Calu3 (cell line): Measurements from ENCODE around the gene RNF17. TPM values are rescaled to one million over a fixed set of nuclear protein-coding genes. Genes with fewer than 3 reads are reported as not detected.

ENCODE experiments used
- BruUV-seq: library from RNA; stranded (reverse); fragments of 400-500 nt; replicated peaks from 2 replicates; lab custom pipeline; 2021; lab: Mats Ljungman, UMichigan
- CTCF ChIA-PET: fragments of 300-600 bp; sonication (Branson Sonifier 250); formaldehyde crosslinking; loops from one replicate; lab custom pipeline; 2022; ENCODE audit warnings: antibody characterized with exemption; lab: Charles Lee
- DNase-seq: peaks from one replicate; pipeline ENCODE4 v3.0.0; 2022
- H3K27ac Mint-ChIP-seq: one replicate; pipeline ENCODE4 v1.8.0; 2022; ENCODE audit warnings: mixed read lengths; ENCODE audit not compliant: unreplicated experiment
- H3K27me3 Mint-ChIP-seq: one replicate; pipeline ENCODE4 v1.8.0; 2022; ENCODE audit warnings: mixed read lengths; ENCODE audit not compliant: unreplicated experiment
- H3K36me3 Mint-ChIP-seq: one replicate; pipeline ENCODE4 v1.8.0; 2022; ENCODE audit warnings: mild to moderate bottlenecking, moderate library complexity, mixed read lengths; ENCODE audit not compliant: insufficient read depth, unreplicated experiment
- H3K4me1 Mint-ChIP-seq: one replicate; pipeline ENCODE4 v1.8.0; 2022; ENCODE audit warnings: mild to moderate bottlenecking, low read depth, mixed read lengths; ENCODE audit not compliant: unreplicated experiment
- H3K4me3 Mint-ChIP-seq: one replicate; pipeline ENCODE4 v1.8.0; 2022; ENCODE audit warnings: mild to moderate bottlenecking, low read depth, moderate library complexity, mixed read lengths; ENCODE audit not compliant: unreplicated experiment
- H3K9me3 Mint-ChIP-seq: one replicate; pipeline ENCODE4 v1.8.0; 2022; ENCODE audit warnings: low read depth, mixed read lengths; ENCODE audit not compliant: unreplicated experiment
- CTCF ChIP-seq: fragments of 200-600 bp; IDR thresholded peaks from one replicate; pipeline ENCODE4 v1.8.0; 2022; ENCODE audit warnings: antibody characterized with exemption; ENCODE audit not compliant: unreplicated experiment
- intact Hi-C: fragments of 100-400 bp; cut with micrococcal nuclease; formaldehyde crosslinking; loops from one replicate; pipeline ENCODE4 v1.10.0; 2022; ENCODE audit not compliant: unreplicated experiment
- total RNA-seq: library from RNA; stranded (reverse); gene quantifications from 2 replicates; pipeline ENCODE4 v1.2.3, GENCODE V29; 2022

Gene RNF17
- total RNA-seq, 1 experiment from 2014 or later: not detected

- intact Hi-C loops: no loop called here
- Mint-ChIP-seq H3K9me3 (no peaks in the 10 kb centered on the region), H3K36me3 (peaks cover 4% of the 10 kb centered on the region), H3K27ac (no peak overlapping the region), H3K4me3 (no peak overlapping the region), H3K27me3 (no peaks in the 10 kb centered on the region), H3K4me1 (no peaks in the 10 kb centered on the region)
- BruUV-seq: no TSS peak
- CTCF ChIA-PET: no interaction called here
- DNase-seq: no peak
- TF ChIP-seq CTCF: no peak
Measured at GRCh38 chr13:24890256-24890655, 126.3 kb downstream of the RNF17 start.

- Mint-ChIP-seq H3K27me3 (no peaks in the 10 kb centered on the region), H3K4me1 (no peaks in the 10 kb centered on the region), H3K36me3 (peaks cover 4% of the 10 kb centered on the region), H3K4me3 (no peak overlapping the region), H3K9me3 (no peaks in the 10 kb centered on the region), H3K27ac (no peak overlapping the region)
- TF ChIP-seq CTCF: no peak
- intact Hi-C loops: no loop called here
- no peak for DNase-seq
- BruUV-seq: no TSS peak
- CTCF ChIA-PET: no interaction called here
Measured at GRCh38 chr13:24891476-24892108, 127.6 kb downstream of the RNF17 start.

GRCh38 chr13:24892829-24893228 lies 128.9 kb downstream of the RNF17 start:
- Mint-ChIP-seq H3K4me3 (no peak overlapping the region), H3K9me3 (no peaks in the 10 kb centered on the region), H3K4me1 (no peaks in the 10 kb centered on the region), H3K36me3 (peaks cover 4% of the 10 kb centered on the region), H3K27me3 (no peaks in the 10 kb centered on the region), H3K27ac (no peak overlapping the region)
- BruUV-seq: no TSS peak
- no peak for DNase-seq
- intact Hi-C loops: no loop called here
- CTCF ChIA-PET: no interaction called here
- no peak for TF ChIP-seq CTCF

GRCh38 chr13:24893863-24894262 lies 129.9 kb downstream of the RNF17 start:
- Mint-ChIP-seq H3K9me3 (no peaks in the 10 kb centered on the region), H3K36me3 (peaks cover 4% of the 10 kb centered on the region), H3K4me1 (no peaks in the 10 kb centered on the region), H3K27ac (no peak overlapping the region), H3K27me3 (no peaks in the 10 kb centered on the region), H3K4me3 (no peak overlapping the region)
- CTCF ChIA-PET: no interaction called here
- no peak for DNase-seq
- TF ChIP-seq CTCF: no peak
- BruUV-seq: no TSS peak
- intact Hi-C loops: no loop called here
